Left colon (tissue), 2 donors: Measurements from ENCODE around the gene DNMBP. TPM values are rescaled to one million over a fixed set of nuclear protein-coding genes. Genes with fewer than 3 reads are reported as not detected.
"Not testable (repeated sequence)": the region's sequence is repeated elsewhere in the genome, so short reads cannot be mapped to it uniquely, and the experiment has no call there.

Source experiments
- ATAC-seq: fragments of 200-7000 bp; cut with Tn5 transposase; one replicate; pipeline ENCODE4 v1.9.1; 2020; ENCODE audit warnings: mild to moderate bottlenecking, moderate library complexity
- DNase-seq, 2 donors: peaks; one replicate each; pipeline ENCODE4 v3.0.0-alpha.2; 2020
- intact Hi-C, 2 donors: fragments of 100-400 bp; cut with DNase I in 1 of 2; cut with micrococcal nuclease in 1 of 2; formaldehyde crosslinking; loops; one replicate each; pipeline versions ENCODE4 v1.11.2 to v1.14.0; 2022; cut with DNase I, micrococcal nuclease
- total RNA-seq, 2 donors: library from RNA; stranded (reverse); fragmentation: NEBNext Ultra II Directional; extraction: Animal tissue kit (Norgen Biotek cat#: 25700); gene quantifications; one replicate each; pipeline ENCODE4 v1.2.1, GENCODE V29; 2021
- donor health status: DM: no; HTN: no; CAD: no.
- donor health status: DM: yes; HTN: yes; CAD: no.

DNMBP gene
- total RNA-seq, 2 donors from 2014 or later, result 43.6 to 53.4 TPM

DNA sequence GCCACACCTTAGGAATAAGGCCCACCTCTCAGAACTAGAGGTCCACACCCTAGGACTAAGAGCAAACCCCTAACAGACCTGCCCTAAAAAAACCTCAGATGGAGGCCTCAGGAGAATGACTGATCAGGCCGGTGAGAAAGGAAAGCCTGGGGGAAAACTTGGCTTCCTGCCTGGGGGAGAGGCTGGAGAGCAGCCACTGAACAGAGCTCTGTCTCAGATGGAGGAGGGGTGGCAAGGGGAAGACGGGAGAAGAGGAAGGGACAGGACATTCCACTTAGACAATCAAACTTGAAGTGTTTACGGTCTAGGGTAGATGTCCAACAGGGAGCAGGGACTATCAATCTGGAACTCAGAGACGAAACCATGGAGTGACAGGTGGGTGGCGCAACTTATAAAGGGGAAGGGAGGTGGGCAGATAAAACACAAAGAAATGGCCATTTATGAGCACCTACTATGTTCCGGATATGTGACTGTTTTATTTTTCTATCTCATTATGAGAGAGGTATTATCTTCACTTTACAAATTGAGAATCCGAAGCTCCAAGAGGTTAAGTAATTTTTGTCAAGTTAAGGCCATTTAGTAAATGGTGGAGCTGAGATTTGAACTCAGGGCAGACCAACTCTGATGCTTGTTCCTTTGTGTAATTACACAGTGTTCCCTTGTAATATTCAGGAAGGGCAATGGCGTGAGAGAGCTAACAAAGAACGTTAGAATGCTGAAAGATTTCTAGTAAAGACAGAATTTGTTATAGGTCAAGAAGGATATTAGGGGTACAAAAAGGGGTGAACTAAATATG, 82.6 kb downstream of the DNMBP start:
- DNase-seq (peak; percentile 74 to 83), ATAC-seq (peak; percentile 35)
- intact Hi-C loops, result no loop called here

DNA sequence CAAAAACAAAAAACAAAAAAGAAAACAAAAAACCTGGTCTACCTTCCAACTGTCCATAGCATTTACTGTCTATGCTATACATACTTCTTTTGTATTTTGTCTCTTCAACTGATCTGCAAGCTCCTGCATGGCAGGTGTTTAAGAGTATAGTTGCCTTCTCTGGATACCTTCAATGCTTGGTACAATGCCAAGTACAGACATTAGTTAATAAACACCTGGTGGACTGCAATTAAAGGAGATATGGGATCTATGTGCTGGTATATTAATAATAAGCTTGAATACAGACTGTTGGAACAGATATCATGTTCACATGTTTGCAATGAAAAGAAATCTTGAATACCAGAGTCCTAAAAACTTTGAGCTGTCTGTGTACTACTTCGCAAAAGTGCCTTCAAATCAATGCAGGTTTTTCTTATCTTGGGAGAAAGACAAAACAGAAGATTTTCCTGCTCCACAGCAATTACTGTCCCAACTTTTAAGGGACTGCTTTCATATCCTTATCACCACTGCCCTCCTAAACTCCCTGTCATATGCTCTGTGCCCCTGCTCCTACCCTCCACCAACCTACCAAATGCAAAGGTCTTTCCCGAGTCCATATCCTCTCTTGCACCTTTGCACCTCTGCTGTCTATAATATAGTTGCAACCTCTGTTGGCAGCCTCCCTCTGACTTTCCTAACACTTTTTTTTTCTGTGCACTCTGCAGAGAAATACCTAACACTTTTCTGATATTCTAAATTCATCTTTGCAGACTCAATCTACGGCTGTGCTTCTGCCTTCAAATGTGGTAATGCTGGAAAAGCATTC, 85.1 kb downstream of the DNMBP start:
- intact Hi-C loops, result no loop called here
- ATAC-seq (no peak), DNase-seq (no peak)

DNA sequence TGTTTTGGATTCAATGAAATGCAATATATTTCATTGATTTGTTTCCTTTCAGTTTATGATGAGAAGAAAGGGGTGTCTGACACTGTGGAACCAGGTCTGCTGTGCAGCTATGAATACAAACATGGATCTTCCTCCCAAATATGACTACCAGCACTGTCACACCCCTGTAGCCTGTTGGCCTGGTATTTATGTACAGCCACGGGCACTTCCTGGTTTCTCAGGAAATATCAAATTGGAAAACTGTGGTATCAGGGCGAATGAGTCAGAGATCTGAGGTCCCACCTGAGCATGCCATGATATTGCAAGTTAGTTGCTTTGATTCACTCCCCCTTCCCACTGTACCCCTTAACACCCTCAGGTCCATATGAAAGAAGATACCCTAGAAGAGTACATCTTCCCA, 87.8 kb downstream of the DNMBP start:
- ATAC-seq (peak; percentile 29), DNase-seq (peak in 1 of 2 donors; percentile 64)
- intact Hi-C loops, result no loop called here

DNA sequence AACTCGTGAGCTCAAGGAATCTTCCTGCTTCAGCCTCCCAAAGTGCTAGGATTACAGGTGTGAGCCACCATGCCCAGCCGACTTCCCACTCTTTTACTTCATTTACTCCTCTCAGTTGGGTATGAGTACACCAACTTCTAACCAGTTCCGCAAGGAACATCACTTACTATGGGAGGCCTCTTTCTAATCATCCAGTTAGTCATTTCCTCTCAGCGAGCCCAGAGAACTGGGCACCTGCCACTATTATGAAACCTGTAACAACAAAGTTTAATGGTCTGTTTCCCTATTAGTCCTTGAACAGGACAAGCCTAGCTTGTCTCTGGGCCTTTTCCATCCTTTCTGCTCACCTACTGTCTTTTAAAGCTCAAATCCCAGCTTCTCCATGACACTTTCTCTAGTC, 88.8 kb downstream of the DNMBP start:
- no peak for DNase-seq
- ATAC-seq, result peak; percentile 47
- intact Hi-C loops, result no loop called here

- intact Hi-C loops, result no loop called here
- peak; percentile 80 for ATAC-seq
- DNase-seq, result peak in 1 of 2 donors; percentile 67
Observed at GRCh38 chr10:99920486-99920885, 89.3 kb downstream of the DNMBP start.

DNA sequence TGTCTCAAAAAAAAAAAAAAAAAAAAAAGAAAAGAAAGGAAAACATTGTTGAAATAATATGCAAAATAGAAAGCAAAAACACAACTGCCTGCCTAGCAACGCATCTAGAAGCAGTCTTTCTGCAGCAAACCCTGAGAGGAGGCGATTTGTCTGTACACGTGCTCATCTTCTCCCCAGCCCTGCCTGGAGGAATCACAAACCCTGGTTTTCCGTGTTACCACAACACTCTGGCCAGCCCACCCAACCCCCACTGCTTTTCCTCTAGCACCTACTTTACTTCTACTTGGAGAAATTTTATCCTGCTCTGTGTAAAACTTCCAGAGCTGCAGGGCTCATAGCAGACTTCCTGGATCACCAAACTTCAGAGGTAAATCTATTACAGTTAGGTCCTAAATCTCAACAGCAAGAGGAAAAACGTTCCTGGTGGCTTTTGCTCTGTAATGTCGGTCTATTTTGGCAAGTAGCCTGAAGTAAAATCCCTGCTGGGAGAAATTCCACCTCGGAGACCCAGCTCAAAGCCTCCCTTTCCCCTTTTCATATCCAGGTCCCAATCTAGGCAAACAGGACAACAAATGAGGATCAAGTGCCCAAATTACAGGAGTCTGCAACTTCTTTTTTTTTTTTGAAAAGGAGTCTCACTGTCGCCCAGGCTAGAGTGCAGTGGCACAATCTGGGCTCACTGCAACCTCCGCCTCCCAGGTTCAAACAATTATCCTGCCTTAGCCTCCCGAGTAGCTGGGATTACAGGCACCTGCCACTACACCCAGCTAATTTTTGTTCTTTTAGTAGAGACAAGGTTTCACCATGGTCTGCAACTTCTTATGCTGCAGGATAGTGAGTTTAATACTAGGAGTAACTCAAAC, 91.6 kb downstream of the DNMBP start:
- intact Hi-C loops, result no loop called here
- DNase-seq (peak; percentile 49 to 56), ATAC-seq (peak; percentile 4)

- intact Hi-C loops, result no loop called here
- DNase-seq (peak in 1 of 2 donors; percentile 53), ATAC-seq (peak; percentile 29)
Observed at GRCh38 chr10:99916776-99917175, 93.0 kb downstream of the DNMBP start.

DNA sequence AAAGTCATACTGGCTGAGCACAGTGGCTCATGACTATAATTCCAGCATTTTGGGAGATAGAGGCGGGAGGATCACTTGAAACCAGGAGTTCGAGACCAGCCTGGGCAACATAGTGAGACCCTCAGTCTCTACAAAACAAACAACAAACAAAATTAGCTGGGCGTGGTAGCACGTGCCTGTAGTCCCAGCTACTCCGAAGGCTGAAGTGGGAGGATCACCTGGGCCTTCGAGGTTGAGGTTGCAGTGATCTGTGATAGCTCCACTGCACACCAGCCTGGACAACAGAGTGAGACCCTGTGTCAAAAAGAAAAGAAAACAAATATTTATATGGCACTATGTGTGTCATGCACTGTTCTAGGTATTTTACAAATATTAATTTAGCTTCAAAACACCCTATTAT, 94.3 kb downstream of the DNMBP start:
- ATAC-seq (no peak), DNase-seq (no peak)
- intact Hi-C loops, result no loop called here

DNA sequence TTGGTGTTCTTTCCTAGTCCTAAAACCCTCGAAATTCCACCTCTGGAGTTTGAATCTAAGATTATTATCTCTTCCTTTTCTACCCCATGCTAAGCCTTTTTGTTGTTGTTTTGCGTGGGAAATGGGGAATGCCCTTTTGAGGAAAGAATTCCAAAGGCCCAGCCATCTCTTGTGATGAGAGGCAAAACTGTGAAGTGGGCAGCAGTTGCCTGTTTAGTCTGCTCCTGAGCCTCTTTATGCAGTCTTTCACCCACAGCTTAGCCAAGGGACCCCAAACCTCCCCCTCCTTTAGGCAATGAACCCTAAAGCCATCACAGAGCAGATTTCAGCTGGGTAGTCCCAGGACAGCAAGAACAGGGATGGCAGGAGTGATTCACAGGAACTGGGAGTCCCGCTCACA, 95.5 kb downstream of the DNMBP start:
- DNase-seq, result no peak
- intact Hi-C loops, result no loop called here
- ATAC-seq, result no peak

GRCh38 chr10:99913831-99914235, 95.9 kb downstream of the DNMBP start:
- DNase-seq (peak; percentile 58 to 66), ATAC-seq (peak; percentile 83)
- intact Hi-C loops, result no loop called here

DNA sequence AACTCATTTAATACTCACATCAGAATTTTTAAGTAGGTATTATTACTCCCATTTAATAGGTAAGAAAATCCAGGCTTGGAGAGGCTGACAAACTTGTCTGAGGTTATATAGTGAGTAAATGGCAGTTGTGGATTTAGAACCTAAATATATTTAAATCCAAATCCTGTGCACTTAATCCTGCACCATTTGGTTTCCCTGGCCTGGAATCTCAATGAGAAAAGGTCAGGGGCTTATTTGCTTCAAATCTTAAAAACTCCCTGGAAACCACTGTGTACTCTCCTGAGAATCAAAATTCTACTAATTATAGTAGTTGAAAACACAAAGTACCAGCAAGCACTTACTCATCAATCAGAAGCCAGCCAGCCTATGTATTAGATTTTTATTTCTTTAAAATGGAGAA, 97.7 kb downstream of the DNMBP start:
- DNase-seq, result no peak
- ATAC-seq, result no peak
- intact Hi-C loops, result no loop called here

DNA sequence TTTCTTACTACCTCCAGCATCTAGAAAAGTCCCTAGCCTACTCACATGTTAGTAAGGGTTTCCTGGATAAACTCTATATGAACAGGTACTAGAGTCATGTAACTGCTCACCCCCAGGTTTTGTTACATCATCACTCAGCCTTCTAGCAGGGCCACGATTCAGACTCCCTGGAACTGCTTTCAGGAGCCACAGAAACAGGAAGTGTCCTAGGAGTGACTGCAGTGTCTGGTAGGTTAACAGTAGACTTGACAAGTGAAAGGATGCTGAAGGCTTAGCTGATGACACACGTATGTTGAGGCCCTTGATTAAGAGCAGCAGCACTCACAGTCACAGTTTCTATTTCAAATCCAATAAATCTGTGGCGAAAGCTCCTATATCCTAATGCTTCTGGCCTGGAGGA, 101.2 kb downstream of the DNMBP start:
- intact Hi-C loops, result no loop called here
- no peak for ATAC-seq
- no peak for DNase-seq

DNA sequence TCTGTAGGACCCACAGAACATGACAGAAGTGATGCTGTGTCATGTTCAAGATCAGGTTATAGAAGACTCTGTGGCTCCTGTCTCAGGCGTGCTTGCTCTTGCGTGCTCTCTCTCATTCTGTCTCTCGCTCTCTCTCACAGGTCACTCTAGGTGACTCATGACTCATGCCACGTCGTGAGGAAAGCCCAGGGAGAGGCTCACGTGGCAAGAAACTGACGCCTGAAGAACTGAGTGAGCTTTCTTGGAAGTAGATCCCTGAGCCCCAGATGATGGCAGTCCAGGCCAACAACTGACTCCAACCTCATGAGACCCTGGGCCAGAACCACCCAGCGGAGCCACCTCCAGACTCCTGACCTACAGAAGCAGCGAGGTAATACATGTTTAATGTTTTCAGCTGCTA, 103.3 kb downstream of the DNMBP start:
- DNase-seq (peak in 1 of 2 donors; percentile 40), ATAC-seq (peak; percentile 56)

DNA sequence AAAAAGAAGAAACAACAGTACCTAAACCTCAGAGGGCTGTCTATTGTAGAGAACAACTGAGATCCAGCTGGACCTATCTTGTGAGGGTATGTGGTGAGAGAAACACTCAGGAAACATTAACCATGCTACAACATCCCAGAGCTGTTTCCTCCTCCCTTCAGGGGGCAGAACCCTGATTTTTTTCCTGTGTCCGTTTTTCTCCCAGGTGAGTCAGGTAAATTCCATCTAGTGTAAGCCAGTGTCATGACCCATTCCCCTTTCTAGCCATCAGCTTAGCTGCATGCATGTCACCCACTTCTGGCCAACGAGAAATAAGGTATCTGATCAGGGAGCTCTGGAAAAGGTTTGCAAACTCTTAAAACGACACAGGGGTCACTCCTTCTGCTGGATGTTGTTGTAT, 103.8 kb downstream of the DNMBP start:
- no peak for ATAC-seq
- intact Hi-C loops, result no loop called here
- no peak for DNase-seq

More for the DNA sequence above, 103.3 kb downstream of the DNMBP start:
- intact Hi-C loops, result no loop called here

DNA sequence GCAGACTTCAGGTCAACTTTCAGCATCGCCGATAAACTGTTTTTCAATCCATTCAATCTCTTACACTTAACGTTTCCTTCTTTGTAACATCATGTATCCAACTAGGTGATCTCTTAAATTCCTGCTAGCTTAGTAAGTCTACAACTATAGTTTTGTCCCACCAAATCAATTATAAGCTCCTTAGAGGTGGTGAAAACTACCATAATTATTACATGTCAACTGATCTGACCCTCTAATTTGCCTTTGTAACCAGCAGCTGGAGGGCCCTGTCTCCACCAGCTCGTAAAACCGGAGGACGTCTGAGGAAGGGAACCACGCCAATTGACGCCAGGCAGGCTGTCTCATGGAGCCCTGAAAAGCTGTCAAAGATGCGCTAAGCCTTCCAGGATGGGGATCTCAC, 113.9 kb downstream of the DNMBP start:
- no peak for ATAC-seq
- intact Hi-C loops, result no loop called here
- no peak for DNase-seq

GRCh38 chr10:99895066-99895465, 114.7 kb downstream of the DNMBP start:
- intact Hi-C loops, DNase-seq, ATAC-seq: not testable (repeated sequence)

DNA sequence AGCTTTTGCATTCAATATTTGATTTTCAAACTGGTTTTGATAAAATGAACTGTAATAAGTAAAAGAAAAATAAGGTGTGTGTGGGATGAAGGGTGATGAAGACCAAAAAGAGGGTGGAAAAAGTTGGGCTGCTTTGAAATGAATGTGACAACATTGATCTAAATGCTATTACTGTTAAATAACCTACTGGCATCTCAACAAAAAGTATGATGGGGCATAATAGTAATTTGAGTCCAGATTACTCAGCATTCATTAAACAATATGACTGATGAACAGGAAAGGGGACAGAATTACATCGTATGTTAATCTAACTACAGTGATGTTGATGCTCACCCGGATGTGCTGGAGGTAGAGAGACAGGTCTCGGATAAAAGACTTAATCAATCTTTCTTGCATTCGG, 115.1 kb downstream of the DNMBP start:
- DNase-seq (no peak), ATAC-seq (no peak)
- intact Hi-C loops, result no loop called here

DNA sequence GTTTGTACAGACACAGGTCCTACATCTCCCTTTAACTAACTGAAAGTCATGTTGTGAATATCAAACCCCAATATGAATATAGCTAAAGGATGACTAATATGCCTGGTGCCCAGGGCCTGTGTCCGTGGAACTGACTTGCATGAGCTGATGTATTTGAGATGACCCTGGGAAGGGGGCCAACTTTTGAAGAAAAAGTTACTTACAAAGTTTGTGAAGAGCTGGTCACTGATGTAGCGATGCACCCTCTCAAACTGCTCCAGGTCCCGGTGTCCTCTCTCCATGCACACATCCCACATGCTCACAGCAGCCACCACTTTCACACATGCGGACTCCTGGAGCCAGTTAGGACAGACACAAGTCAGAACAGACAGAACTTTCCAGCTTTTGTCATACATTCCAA, 121.1 kb downstream of the DNMBP start:
- no peak for ATAC-seq
- no peak for DNase-seq
- intact Hi-C loops, result no loop called here

GRCh38 chr10:99883523-99883922, 126.2 kb downstream of the DNMBP start:
- ATAC-seq, result no peak
- intact Hi-C loops, result no loop called here
- no peak for DNase-seq
